Adrenal gland (tissue), 12 donors: ENCODE results near the gene GUCY2F. TPM values are rescaled to one million over a fixed set of nuclear protein-coding genes. Genes with fewer than 3 reads are reported as not detected.

Experiments used
- DNase-seq, 7 donors: peaks; one replicate each; pipeline ENCODE4 v3.0.0-alpha.2; 2019 to 2020
- H3K27ac ChIP-seq, 5 donors: fragments of 200-600 bp; sonication (generic) in 4 of 5; 1 replicate in 3 of 5; 2 replicates in 2 of 5; pipeline versions ENCODE4 v1.5.1 to v1.8.0; 2016 to 2020; ENCODE audit warnings: mild to moderate bottlenecking in 1 of 5
- H3K27me3 ChIP-seq: fragments of 200-600 bp; 2 replicates; pipeline ENCODE4 v1.8.0; 2021
- H3K36me3 ChIP-seq, 2 donors: fragments of 200-600 bp; replicated peaks in 1 of 2; 1 replicate in 1 of 2; 2 replicates in 1 of 2; pipeline versions ENCODE4 v1.5.1 to v1.8.0; 2018 to 2022
- H3K4me1 ChIP-seq, 2 donors: fragments of 200-600 bp; replicated peaks in 1 of 2; 1 replicate in 1 of 2; 2 replicates in 1 of 2; pipeline versions ENCODE4 v1.5.1 to v1.8.0; 2018 to 2021
- H3K4me3 ChIP-seq, 4 donors: fragments of 200-600 bp; sonication (generic) in 3 of 4; one replicate each; pipeline ENCODE4 v1.5.1; 2016 to 2018
- H3K9me3 ChIP-seq, 3 donors: fragments of 200-600 bp; sonication (generic) in 1 of 3; replicated peaks in 1 of 3; 1 replicate in 2 of 3; 2 replicates in 1 of 3; pipeline versions ENCODE4 v1.5.1 to v1.8.0; 2016 to 2021
- CTCF ChIP-seq, 6 experiments: fragments of 450-650 bp in 4 of 6; fragments of 200-600 bp in 2 of 6; sonication (generic) in 1 of 6; IDR thresholded peaks; 1 replicate in 5 of 6; 2 replicates in 1 of 6; pipeline versions ENCODE4 v1.5.1 to v1.8.0; 2016 to 2021; ENCODE audit warnings: antibody characterized with exemption in 6 of 6, mild to moderate bottlenecking in 2 of 6, moderate library complexity in 1 of 6
- POLR2A ChIP-seq, 2 donors: fragments of 450-650 bp; IDR thresholded peaks; one replicate each; pipeline ENCODE4 v1.6.1; 2017; ENCODE audit warnings: antibody characterized with exemption in 2 of 2, mild to moderate bottlenecking in 2 of 2, moderate library complexity in 1 of 2
- WGBS, 4 donors: extraction: QIAGEN DNeasy Blood & Tissue Kit in 2 of 4; methylation state at CpG; one replicate each; pipeline versions ENCODE4 v1.1.5 to v1.1.7; 2013 to 2017; 5-methylcytosine and 5-hydroxymethylcytosine counted together
- intact Hi-C, 2 donors: fragments of 100-400 bp; cut with DNase I; formaldehyde crosslinking; loops; one replicate each; pipeline versions ENCODE4 v1.14.1 to v1.15.0; 2022 to 2023
- polyA plus RNA-seq, 3 donors: library from polyadenylated mRNA; stranded (reverse); fragments of 200-250 nt in 2 of 3; fragments of 350-450 nt in 1 of 3; fragmentation: Illumina TruSeq in 1 of 3; extraction: RNeasy Lipid Tissue Mini Kit (QIAGEN cat#74804) in 1 of 3; gene quantifications; one replicate each; pipeline ENCODE4 v1.2.3, GENCODE V29; 2013 to 2014
- total RNA-seq, 9 donors: library from RNA; depleted of rRNA in 4 of 9; stranded (reverse); fragments of >200 nt in 4 of 9; fragments of 120-200 nt in 1 of 9; fragmentation: NEBNext Ultra II Directional in 1 of 9; extraction: Animal tissue kit (Norgen Biotek cat#: 25700) in 1 of 9; gene quantifications; one replicate each; pipeline versions ENCODE4 v1.1.0 to v1.2.4, GENCODE V29; 2013 to 2023
- donor health status: healthy with polysubstance abuse.
- donor health status: Bipolar disorder and iron deficiency.
- donor health status: DM: yes; HTN: yes; CAD: no.
- donor health status: DM: no; HTN: no; CAD: no.
- donor health status: DM: no; HTN: no; CAD: no.
- donor health status: DM: yes; HTN: yes; CAD: no.

The GUCY2F gene
- total and polyA plus RNA-seq, 12 donors: 0.06 TPM; not detected in 11

GRCh38 chrX:109441266-109441665, 40.6 kb downstream of the GUCY2F start:
- Histone ChIP-seq H3K27me3 (peaks cover 11% of the 10 kb centered on the region), H3K9me3 (no peaks in the 10 kb centered on the region), H3K4me1 (no peaks in the 10 kb centered on the region), H3K27ac (no peak overlapping the region), H3K36me3 (no peaks in the 10 kb centered on the region), H3K4me3 (no peak overlapping the region)
- no peak for TF ChIP-seq CTCF (IDR thresholded peaks at IDR 0.05)
- no peak for TF ChIP-seq POLR2A (IDR thresholded peaks at IDR 0.05)
- intact Hi-C loops: no loop called here
- 36 to 47% (median 40%) methylated on average over 2 of the region's 2 CpGs for WGBS, 4 donors
- no peak for DNase-seq

- H3K9me3 ChIP-seq: no peaks in the 10 kb centered on the region
- H3K27me3 ChIP-seq: peaks cover 11% of the 10 kb centered on the region
- no peaks in the 10 kb centered on the region for H3K36me3 ChIP-seq
- H3K4me1 ChIP-seq: no peaks in the 10 kb centered on the region
- TF ChIP-seq CTCF (IDR thresholded peaks at IDR 0.05): no peak
- no peak for TF ChIP-seq POLR2A (IDR thresholded peaks at IDR 0.05)
- intact Hi-C loops: no loop called here
- H3K4me3 ChIP-seq: no peak overlapping the region
- DNase-seq: no peak
- H3K27ac ChIP-seq: no peak overlapping the region
Observed at GRCh38 chrX:109440475-109440874, 41.4 kb downstream of the GUCY2F start.

GRCh38 chrX:109409181-109409580, 72.7 kb downstream of the GUCY2F start:
- H3K4me3 ChIP-seq: no peak overlapping the region
- H3K4me1 ChIP-seq: no peaks in the 10 kb centered on the region
- DNase-seq: no peak
- TF ChIP-seq CTCF (IDR thresholded peaks at IDR 0.05) (no peak), POLR2A (IDR thresholded peaks at IDR 0.05) (no peak)
- H3K9me3 ChIP-seq: no peaks in the 10 kb centered on the region
- no peak overlapping the region for H3K27ac ChIP-seq
- 63 to 78% (median 70%) methylated on average over 2 of the region's 2 CpGs for WGBS, 4 donors
- H3K27me3 ChIP-seq: peaks cover 34% of the 10 kb centered on the region
- intact Hi-C loops: no loop called here
- H3K36me3 ChIP-seq: no peaks in the 10 kb centered on the region

- Histone ChIP-seq H3K4me3 (no peak overlapping the region), H3K4me1 (no peaks in the 10 kb centered on the region), H3K9me3 (no peaks in the 10 kb centered on the region), H3K36me3 (no peaks in the 10 kb centered on the region), H3K27me3 (peaks cover 20% of the 10 kb centered on the region), H3K27ac (no peak overlapping the region)
- no peak for TF ChIP-seq POLR2A (IDR thresholded peaks at IDR 0.05)
- TF ChIP-seq CTCF (IDR thresholded peaks at IDR 0.05): no peak
- WGBS, 4 donors: 47 to 59% (median 53%) methylated on average over 3 to 4 of the region's 4 CpGs
- intact Hi-C loops: no loop called here
- DNase-seq: no peak
Observed at GRCh38 chrX:109403922-109404321, 78.0 kb downstream of the GUCY2F start.
